GM18951 (cell line): ENCODE measurements around the gene ALG2.

Experiments
- POLR2A ChIP-seq: IDR thresholded peaks from 4 replicates; pipeline ENCODE4 v1.6.1; 2011; ENCODE audit warnings: mild to moderate bottlenecking; ENCODE audit not compliant: insufficient read length, insufficient read depth; ENCODE audit errors: extremely low read depth
- in situ Hi-C: fragments of 300-500 bp; cut with MboI; formaldehyde crosslinking; loops from one replicate; pipeline ENCODE4 v1.12.0; 2022; ENCODE audit warnings: low sequenced_read_pairs, mixed read lengths, inconsistent platforms; ENCODE audit not compliant: unreplicated experiment

Gene ALG2

GRCh38 chr9:99193466-99193821 lies 28.3 kb downstream of the ALG2 start:
- in situ Hi-C loops, result loop anchor here (25.0 kb wide), 2 partner anchors 619 to 819 kb away; partner anchors contain the start of gene NR4A3

GRCh38 chr9:99192786-99193465 lies 28.8 kb downstream of the ALG2 start:
- TF ChIP-seq POLR2A, result no peak
- in situ Hi-C loops, result loop anchor here (25.0 kb wide), 2 partner anchors 619 to 819 kb away; partner anchors contain the start of gene NR4A3

More at GRCh38 chr9:99193466-99193821, 28.3 kb downstream of the ALG2 start:
- no peak for TF ChIP-seq POLR2A

GRCh38 chr9:99190597-99191283 lies 31.0 kb downstream of the ALG2 start:
- in situ Hi-C loops, result loop anchor here (25.0 kb wide), 2 partner anchors 622 to 822 kb away; partner anchors contain the start of gene NR4A3
- no peak for TF ChIP-seq POLR2A

- in situ Hi-C loops, result loop anchor here (25.0 kb wide), 2 partner anchors 622 to 822 kb away; partner anchors contain the start of gene NR4A3
Observed at GRCh38 chr9:99189887-99190596, 31.7 kb downstream of the ALG2 start.

GRCh38 chr9:99189186-99189585 lies 32.6 kb downstream of the ALG2 start:
- in situ Hi-C loops, result loop anchor here (25.0 kb wide), 2 partner anchors 623 to 823 kb away; partner anchors contain the start of gene NR4A3
- TF ChIP-seq POLR2A, result no peak

More at GRCh38 chr9:99189887-99190596, 31.7 kb downstream of the ALG2 start:
- TF ChIP-seq POLR2A, result no peak

GRCh38 chr9:99187311-99187710 lies 34.4 kb downstream of the ALG2 start:
- in situ Hi-C loops, result loop anchor here (25.0 kb wide), 2 partner anchors 625 to 825 kb away; partner anchors contain the start of gene NR4A3
- no peak for TF ChIP-seq POLR2A

GRCh38 chr9:99185934-99186333 lies 35.8 kb downstream of the ALG2 start:
- in situ Hi-C loops, result loop anchor here (25.0 kb wide), 2 partner anchors 626 to 826 kb away; partner anchors contain the start of gene NR4A3
- TF ChIP-seq POLR2A, result no peak

- TF ChIP-seq POLR2A, result no peak
- in situ Hi-C loops, result loop anchor here (25.0 kb wide), 2 partner anchors 627 to 827 kb away; partner anchors contain the start of gene NR4A3
Observed at GRCh38 chr9:99185348-99185632, 36.5 kb downstream of the ALG2 start.

GRCh38 chr9:99184475-99185347 lies 37.0 kb downstream of the ALG2 start:
- in situ Hi-C loops, result loop anchor here (25.0 kb wide), 2 partner anchors 628 to 828 kb away; partner anchors contain the start of gene NR4A3
- TF ChIP-seq POLR2A, result no peak

GRCh38 chr9:99184110-99184474 lies 37.6 kb downstream of the ALG2 start:
- in situ Hi-C loops, result loop anchor here (25.0 kb wide), 2 partner anchors 628 to 828 kb away; partner anchors contain the start of gene NR4A3
- TF ChIP-seq POLR2A, result no peak

- in situ Hi-C loops, result loop anchor here (25.0 kb wide), 2 partner anchors 629 to 829 kb away; partner anchors contain the start of gene NR4A3
- TF ChIP-seq POLR2A, result no peak
Observed at GRCh38 chr9:99183616-99184015, 38.1 kb downstream of the ALG2 start.

- TF ChIP-seq POLR2A, result no peak
- in situ Hi-C loops, result loop anchor here (25.0 kb wide), 2 partner anchors 630 to 830 kb away; partner anchors contain the start of gene NR4A3
Observed at GRCh38 chr9:99182356-99182755, 39.4 kb downstream of the ALG2 start.
